HEK293 (cell line): ENCODE data around the gene ENTPD3.

Experiments used
- CTCF ChIP-seq: fragments of 450-650 bp; formaldehyde crosslinking; IDR thresholded peaks from 2 replicates; pipeline ENCODE4 v1.5.1; 2016; ENCODE audit warnings: missing biosample characterization, missing genetic modification characterization
- FEZF1 ChIP-seq: fragments of 450-650 bp; formaldehyde crosslinking; IDR thresholded peaks from 2 replicates; pipeline ENCODE4 v1.5.1; 2016; ENCODE audit warnings: missing biosample characterization, missing genetic modification characterization
- INSM2 ChIP-seq: fragments of 450-650 bp; formaldehyde crosslinking; IDR thresholded peaks from 2 replicates; pipeline ENCODE4 v1.5.1; 2016; ENCODE audit warnings: missing biosample characterization, missing genetic modification characterization
- ZBTB17 ChIP-seq: fragments of 450-650 bp; formaldehyde crosslinking; IDR thresholded peaks from 2 replicates; pipeline ENCODE4 v1.5.1; 2016; ENCODE audit warnings: missing biosample characterization, missing genetic modification characterization
- ZBTB21 ChIP-seq: fragments of 450-650 bp; formaldehyde crosslinking; IDR thresholded peaks from 2 replicates; pipeline ENCODE4 v1.5.1; 2017; ENCODE audit warnings: missing biosample characterization, missing genetic modification characterization
- ZNF132 ChIP-seq: fragments of 450-650 bp; formaldehyde crosslinking; IDR thresholded peaks from 2 replicates; pipeline ENCODE4 v1.5.1; 2017; ENCODE audit warnings: missing biosample characterization, missing genetic modification characterization, borderline replicate concordance
- ZNF184 ChIP-seq: fragments of 450-650 bp; IDR thresholded peaks from 2 replicates; pipeline ENCODE4 v1.5.1; 2018; ENCODE audit warnings: missing biosample characterization, mild to moderate bottlenecking, missing genetic modification characterization
- ZNF280D ChIP-seq: fragments of 450-650 bp; formaldehyde crosslinking; IDR thresholded peaks from 2 replicates; pipeline ENCODE4 v1.5.1; 2016; ENCODE audit warnings: missing biosample characterization, missing genetic modification characterization
- ZNF37A ChIP-seq: fragments of 450-650 bp; IDR thresholded peaks from 2 replicates; pipeline ENCODE4 v1.5.1; 2018; ENCODE audit warnings: missing biosample characterization, missing genetic modification characterization
- ZNF404 ChIP-seq: fragments of 450-650 bp; formaldehyde crosslinking; IDR thresholded peaks from 2 replicates; pipeline ENCODE4 v1.5.1; 2017; ENCODE audit warnings: missing biosample characterization, missing genetic modification characterization
- ZNF433 ChIP-seq: fragments of 450-650 bp; formaldehyde crosslinking; IDR thresholded peaks from 2 replicates; pipeline ENCODE4 v1.5.1; 2016; ENCODE audit warnings: missing biosample characterization, missing genetic modification characterization, low read depth
- ZNF529 ChIP-seq: fragments of 450-650 bp; formaldehyde crosslinking; IDR thresholded peaks from 2 replicates; pipeline ENCODE4 v1.5.1; 2017; ENCODE audit warnings: missing genetic modification characterization, missing biosample characterization; ENCODE audit not compliant: insufficient replicate concordance
- ZNF555 ChIP-seq: fragments of 450-650 bp; formaldehyde crosslinking; conservative IDR thresholded peaks from 2 replicates; pipeline ENCODE4 v1.5.1; 2017; ENCODE audit warnings: missing biosample characterization, mild to moderate bottlenecking, missing genetic modification characterization, inconsistent platforms
- ZNF580 ChIP-seq: fragments of 450-650 bp; formaldehyde crosslinking; IDR thresholded peaks from 2 replicates; pipeline ENCODE4 v1.5.1; 2016; ENCODE audit warnings: missing biosample characterization, missing genetic modification characterization
- ZNF639 ChIP-seq: fragments of 450-650 bp; formaldehyde crosslinking; IDR thresholded peaks from 2 replicates; pipeline ENCODE4 v1.5.1; 2016; ENCODE audit warnings: missing biosample characterization, missing genetic modification characterization
- ZNF658 ChIP-seq: fragments of 450-650 bp; formaldehyde crosslinking; IDR thresholded peaks from 2 replicates; pipeline ENCODE4; 2016; ENCODE audit warnings: missing biosample characterization, missing genetic modification characterization
- ZNF670 ChIP-seq: fragments of 450-650 bp; formaldehyde crosslinking; IDR thresholded peaks from 2 replicates; pipeline ENCODE4 v1.5.1; 2016; ENCODE audit warnings: missing biosample characterization, missing genetic modification characterization, low read depth
- ZNF677 ChIP-seq: fragments of 450-650 bp; IDR thresholded peaks from 2 replicates; pipeline ENCODE4 v1.5.0; 2018; ENCODE audit warnings: missing biosample characterization, mild to moderate bottlenecking, missing genetic modification characterization, moderate library complexity
- ZNF707 ChIP-seq: fragments of 450-650 bp; formaldehyde crosslinking; IDR thresholded peaks from 2 replicates; pipeline ENCODE4 v1.5.1; 2016; ENCODE audit warnings: missing biosample characterization, missing genetic modification characterization
- ZNF76 ChIP-seq: fragments of 450-650 bp; formaldehyde crosslinking; IDR thresholded peaks from 2 replicates; pipeline ENCODE4; 2016; ENCODE audit warnings: low read depth, missing biosample characterization, missing genetic modification characterization, borderline replicate concordance
- TF ChIP-seq, protein P1 (sequence below): fragments of 450-650 bp; formaldehyde crosslinking; IDR thresholded peaks from 2 replicates; pipeline ENCODE4 v1.5.1; 2016; ENCODE audit warnings: missing biosample characterization, missing genetic modification characterization
- TF ChIP-seq, protein P2 (sequence below): fragments of 450-650 bp; formaldehyde crosslinking; IDR thresholded peaks from 2 replicates; pipeline ENCODE4 v1.5.1; 2017; ENCODE audit warnings: missing biosample characterization, missing genetic modification characterization
- TF ChIP-seq, protein P3 (sequence below): fragments of 450-650 bp; formaldehyde crosslinking; IDR thresholded peaks from 2 replicates; pipeline ENCODE4 v1.5.1; 2016; ENCODE audit warnings: missing biosample characterization, missing genetic modification characterization

Gene ENTPD3

GRCh38 chr3:40456940-40457823 lies 70.2 kb downstream of the ENTPD3 start, which contains the start of gene RPL14 (continued):
- TF ChIP-seq, protein P1, sequence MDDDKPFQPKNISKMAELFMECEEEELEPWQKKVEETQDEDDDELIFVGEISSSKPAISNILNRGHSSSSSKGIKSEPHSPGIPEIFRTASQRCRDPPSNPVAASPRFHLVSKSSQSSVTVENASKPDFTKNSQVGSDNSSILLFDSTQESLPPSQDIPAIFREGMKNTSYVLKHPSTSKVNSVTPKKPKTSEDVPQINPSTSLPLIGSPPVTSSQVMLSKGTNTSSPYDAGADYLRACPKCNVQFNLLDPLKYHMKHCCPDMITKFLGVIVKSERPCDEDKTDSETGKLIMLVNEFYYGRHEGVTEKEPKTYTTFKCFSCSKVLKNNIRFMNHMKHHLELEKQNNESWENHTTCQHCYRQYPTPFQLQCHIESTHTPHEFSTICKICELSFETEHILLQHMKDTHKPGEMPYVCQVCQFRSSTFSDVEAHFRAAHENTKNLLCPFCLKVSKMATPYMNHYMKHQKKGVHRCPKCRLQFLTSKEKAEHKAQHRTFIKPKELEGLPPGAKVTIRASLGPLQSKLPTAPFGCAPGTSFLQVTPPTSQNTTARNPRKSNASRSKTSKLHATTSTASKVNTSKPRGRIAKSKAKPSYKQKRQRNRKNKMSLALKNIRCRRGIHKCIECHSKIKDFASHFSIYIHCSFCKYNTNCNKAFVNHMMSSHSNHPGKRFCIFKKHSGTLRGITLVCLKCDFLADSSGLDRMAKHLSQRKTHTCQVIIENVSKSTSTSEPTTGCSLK (tag by site-specific recombination), result no peak
- TF ChIP-seq FEZF1, result no peak
- no peak for TF ChIP-seq ZNF404 (tag by site-specific recombination)
- TF ChIP-seq ZNF658 (tag by site-specific recombination), result no peak
- no peak for TF ChIP-seq ZNF580 (tag by site-specific recombination)
- no peak for TF ChIP-seq ZNF555
- TF ChIP-seq ZNF132, result no peak
- TF ChIP-seq ZNF280D, result no peak
- peak; percentile 69; the same call in 1 of the 2 replicates for TF ChIP-seq ZNF76 (tag by site-specific recombination)
- no peak for TF ChIP-seq ZNF670 (tag by site-specific recombination)
- TF ChIP-seq INSM2, result no peak
- no peak for TF ChIP-seq ZNF433 (tag by site-specific recombination)
- TF ChIP-seq, protein P2, sequence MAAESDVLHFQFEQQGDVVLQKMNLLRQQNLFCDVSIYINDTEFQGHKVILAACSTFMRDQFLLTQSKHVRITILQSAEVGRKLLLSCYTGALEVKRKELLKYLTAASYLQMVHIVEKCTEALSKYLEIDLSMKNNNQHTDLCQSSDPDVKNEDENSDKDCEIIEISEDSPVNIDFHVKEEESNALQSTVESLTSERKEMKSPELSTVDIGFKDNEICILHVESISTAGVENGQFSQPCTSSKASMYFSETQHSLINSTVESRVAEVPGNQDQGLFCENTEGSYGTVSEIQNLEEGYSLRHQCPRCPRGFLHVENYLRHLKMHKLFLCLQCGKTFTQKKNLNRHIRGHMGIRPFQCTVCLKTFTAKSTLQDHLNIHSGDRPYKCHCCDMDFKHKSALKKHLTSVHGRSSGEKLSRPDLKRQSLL (tag by site-specific recombination), result no peak
- TF ChIP-seq CTCF, result no peak
- no peak for TF ChIP-seq ZNF639 (tag by site-specific recombination)
- no peak for TF ChIP-seq ZNF184
- TF ChIP-seq, protein P3, sequence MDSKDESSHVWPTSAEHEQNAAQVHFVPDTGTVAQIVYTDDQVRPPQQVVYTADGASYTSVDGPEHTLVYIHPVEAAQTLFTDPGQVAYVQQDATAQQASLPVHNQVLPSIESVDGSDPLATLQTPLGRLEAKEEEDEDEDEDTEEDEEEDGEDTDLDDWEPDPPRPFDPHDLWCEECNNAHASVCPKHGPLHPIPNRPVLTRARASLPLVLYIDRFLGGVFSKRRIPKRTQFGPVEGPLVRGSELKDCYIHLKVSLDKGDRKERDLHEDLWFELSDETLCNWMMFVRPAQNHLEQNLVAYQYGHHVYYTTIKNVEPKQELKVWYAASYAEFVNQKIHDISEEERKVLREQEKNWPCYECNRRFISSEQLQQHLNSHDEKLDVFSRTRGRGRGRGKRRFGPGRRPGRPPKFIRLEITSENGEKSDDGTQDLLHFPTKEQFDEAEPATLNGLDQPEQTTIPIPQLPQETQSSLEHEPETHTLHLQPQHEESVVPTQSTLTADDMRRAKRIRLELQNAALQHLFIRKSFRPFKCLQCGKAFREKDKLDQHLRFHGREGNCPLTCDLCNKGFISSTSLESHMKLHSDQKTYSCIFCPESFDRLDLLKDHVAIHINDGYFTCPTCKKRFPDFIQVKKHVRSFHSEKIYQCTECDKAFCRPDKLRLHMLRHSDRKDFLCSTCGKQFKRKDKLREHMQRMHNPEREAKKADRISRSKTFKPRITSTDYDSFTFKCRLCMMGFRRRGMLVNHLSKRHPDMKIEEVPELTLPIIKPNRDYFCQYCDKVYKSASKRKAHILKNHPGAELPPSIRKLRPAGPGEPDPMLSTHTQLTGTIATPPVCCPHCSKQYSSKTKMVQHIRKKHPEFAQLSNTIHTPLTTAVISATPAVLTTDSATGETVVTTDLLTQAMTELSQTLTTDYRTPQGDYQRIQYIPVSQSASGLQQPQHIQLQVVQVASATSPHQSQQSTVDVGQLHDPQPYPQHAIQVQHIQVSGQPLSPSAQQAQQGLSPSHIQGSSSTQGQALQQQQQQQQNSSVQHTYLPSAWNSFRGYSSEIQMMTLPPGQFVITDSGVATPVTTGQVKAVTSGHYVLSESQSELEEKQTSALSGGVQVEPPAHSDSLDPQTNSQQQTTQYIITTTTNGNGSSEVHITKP (tag by site-specific recombination), result no peak
- TF ChIP-seq ZNF707 (tag by site-specific recombination), result no peak
- TF ChIP-seq ZNF529 (tag by site-specific recombination), result no peak
- no peak for TF ChIP-seq ZNF677
- TF ChIP-seq ZNF37A, result no peak
- TF ChIP-seq ZBTB17 (tag by site-specific recombination), result no peak
- TF ChIP-seq ZBTB21 (tag by site-specific recombination), result no peak
